GM18868 (cell line): ENCODE measurements around the gene PPM1E.

Experiments used
- ATAC-seq: cut with Tn5 transposase; IDR thresholded peaks from one replicate; pipeline ENCODE4 v1.9.1; 2021; ENCODE audit warnings: mild to moderate bottlenecking, moderate library complexity; ENCODE audit not compliant: unreplicated experiment

Gene PPM1E

DNA sequence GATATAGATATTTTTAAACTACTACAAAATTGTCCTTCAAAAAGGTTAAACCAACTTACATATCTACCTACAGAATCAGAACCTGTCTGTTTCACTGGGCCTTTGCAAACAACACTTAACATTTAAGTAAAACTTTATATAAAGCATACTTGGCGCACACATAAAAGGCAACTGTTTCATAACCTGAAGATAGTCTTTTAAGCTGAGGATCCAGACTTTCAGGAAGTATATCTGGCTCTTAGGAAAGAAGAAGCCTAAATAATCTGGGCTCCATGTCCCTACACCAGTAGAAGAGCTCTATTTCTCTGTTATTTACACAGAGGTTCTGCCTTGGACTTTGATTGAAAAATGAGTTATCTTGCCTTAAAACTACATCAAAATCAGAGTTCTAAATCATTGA lies 275.2 kb downstream of the PPM1E start:
- ATAC-seq, result no peak
